T-helper 2 cell treated with Interferon-gamma antibody and Interleukin-4, amounts not matched to agents 5 μg/mL and 100 μg/mL, for 36 hours (primary cell): ENCODE data around the gene ATAD5.

Source experiments
- DNase-seq: peaks from one replicate; pipeline ENCODE4 v3.0.0; 2021; ENCODE audit warnings: low spot score
- H3K27ac Mint-ChIP-seq: one replicate; pipeline ENCODE4 v1.8.0; 2021; ENCODE audit warnings: mild to moderate bottlenecking, mixed read lengths
- H3K27me3 Mint-ChIP-seq: one replicate; pipeline ENCODE4 v1.8.0; 2021; ENCODE audit warnings: low read depth, mixed read lengths
- H3K36me3 Mint-ChIP-seq: one replicate; pipeline ENCODE4 v1.8.0; 2021; ENCODE audit warnings: low read depth, mixed read lengths
- H3K4me1 Mint-ChIP-seq: one replicate; pipeline ENCODE4 v1.8.0; 2021; ENCODE audit warnings: low read depth, mixed read lengths
- H3K4me3 Mint-ChIP-seq: one replicate; pipeline ENCODE4 v1.8.0; 2022; ENCODE audit warnings: mild to moderate bottlenecking, moderate library complexity, mixed read lengths
- H3K9me3 Mint-ChIP-seq: one replicate; pipeline ENCODE4 v1.8.0; 2021; ENCODE audit warnings: mixed read lengths

The ATAD5 gene

GRCh38 chr17:30832438-30833124, 815 bp downstream of the ATAD5 start:
- no peaks in the 10 kb centered on the region for H3K27me3 Mint-ChIP-seq
- no peak for DNase-seq
- H3K9me3 Mint-ChIP-seq = no peaks in the 10 kb centered on the region
- peak overlapping the region; percentile 99 for H3K4me3 Mint-ChIP-seq
- peaks cover 22% of the 10 kb centered on the region for H3K36me3 Mint-ChIP-seq
- H3K27ac Mint-ChIP-seq = peak overlapping the region; percentile 97
- peaks cover 24% of the 10 kb centered on the region for H3K4me1 Mint-ChIP-seq

DNA sequence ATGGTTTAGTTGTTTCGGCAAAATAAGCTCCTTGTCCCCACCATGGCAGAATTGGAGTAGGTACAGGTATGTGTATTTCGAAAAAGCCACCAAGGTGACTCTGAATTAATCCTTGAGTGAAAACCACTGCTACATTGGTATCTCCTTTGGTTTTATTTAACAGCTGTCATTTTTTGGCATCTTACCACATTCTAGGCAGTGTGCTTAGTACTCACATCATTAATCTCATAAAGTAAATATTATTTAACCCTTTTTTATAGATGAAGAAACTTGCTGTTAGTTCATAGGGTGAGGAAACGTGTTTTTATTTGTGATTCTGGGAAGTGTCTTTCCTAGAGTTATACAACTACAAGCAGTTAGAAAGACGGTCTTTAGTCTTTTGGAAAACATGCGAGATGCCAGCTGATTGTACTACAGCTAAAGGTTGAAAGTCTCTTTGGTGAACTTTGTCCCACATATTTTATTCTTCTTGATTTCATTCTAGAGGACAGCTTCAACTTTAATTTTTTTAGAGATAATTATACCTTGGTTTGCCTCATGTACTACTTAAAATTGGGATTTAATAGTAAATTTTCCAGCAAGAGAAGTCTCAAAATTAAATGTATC, 6.5 kb downstream of the ATAD5 start:
- no peak for DNase-seq
- Mint-ChIP-seq H3K9me3 (no peaks in the 10 kb centered on the region), H3K27ac (no peak overlapping the region), H3K4me1 (peaks cover 14% of the 10 kb centered on the region), H3K36me3 (peaks cover 47% of the 10 kb centered on the region), H3K4me3 (no peak overlapping the region), H3K27me3 (no peaks in the 10 kb centered on the region)

- H3K9me3 Mint-ChIP-seq = no peaks in the 10 kb centered on the region
- no peak for DNase-seq
- H3K4me3 Mint-ChIP-seq = no peak overlapping the region
- H3K27ac Mint-ChIP-seq = no peak overlapping the region
- no peaks in the 10 kb centered on the region for H3K27me3 Mint-ChIP-seq
- H3K36me3 Mint-ChIP-seq = peaks cover 42% of the 10 kb centered on the region
- H3K4me1 Mint-ChIP-seq = peaks cover 2% of the 10 kb centered on the region
Measured at GRCh38 chr17:30840771-30841170, 9.0 kb downstream of the ATAD5 start.

DNA sequence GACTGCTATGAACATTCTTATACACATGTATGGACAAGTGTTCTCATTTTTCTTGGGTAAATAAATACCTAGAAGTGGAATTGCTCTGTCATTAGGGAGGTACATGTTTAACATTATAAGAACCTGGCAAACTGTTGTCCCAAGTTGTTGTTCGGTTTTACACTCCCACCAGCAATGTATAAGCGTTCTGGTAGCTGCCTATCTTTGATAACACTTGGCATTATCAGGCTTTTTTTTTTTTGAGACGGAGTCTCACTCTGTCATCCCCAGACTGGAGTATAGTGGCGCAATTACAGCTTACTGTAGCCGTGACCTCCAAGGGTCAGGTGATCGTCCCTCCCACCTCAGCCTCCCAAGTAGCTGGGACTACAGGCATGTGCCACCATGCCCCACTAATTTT, 16.3 kb downstream of the ATAD5 start:
- H3K36me3 Mint-ChIP-seq = peaks cover 27% of the 10 kb centered on the region
- no peaks in the 10 kb centered on the region for H3K9me3 Mint-ChIP-seq
- no peak for DNase-seq
- H3K27ac Mint-ChIP-seq = no peak overlapping the region
- H3K4me1 Mint-ChIP-seq = no peaks in the 10 kb centered on the region
- H3K27me3 Mint-ChIP-seq = no peaks in the 10 kb centered on the region
- H3K4me3 Mint-ChIP-seq = no peak overlapping the region

DNA sequence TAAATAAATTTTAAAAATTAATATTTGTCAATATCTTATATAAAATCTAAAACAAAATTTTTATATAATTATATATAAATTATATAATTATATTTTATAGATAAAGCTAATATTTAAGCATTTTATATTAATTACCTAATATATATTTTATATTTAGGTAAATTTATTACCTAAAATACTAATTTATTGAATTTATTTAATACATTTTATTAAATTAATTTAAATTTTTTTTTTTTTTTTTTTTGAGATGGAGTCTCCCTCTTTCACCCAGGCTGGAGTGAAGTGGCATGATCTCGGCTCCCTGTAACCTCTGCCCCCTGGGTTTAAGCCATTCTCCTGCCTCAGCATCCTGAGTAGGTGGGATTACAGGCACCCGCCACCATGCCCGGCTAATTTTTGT, 22.4 kb downstream of the ATAD5 start:
- no peaks in the 10 kb centered on the region for H3K4me1 Mint-ChIP-seq
- H3K9me3 Mint-ChIP-seq = no peaks in the 10 kb centered on the region
- peaks cover 34% of the 10 kb centered on the region for H3K36me3 Mint-ChIP-seq
- DNase-seq = no peak
- no peak overlapping the region for H3K27ac Mint-ChIP-seq
- H3K27me3 Mint-ChIP-seq = no peaks in the 10 kb centered on the region
- no peak overlapping the region for H3K4me3 Mint-ChIP-seq

- Mint-ChIP-seq H3K4me1 (no peaks in the 10 kb centered on the region), H3K27ac (no peak overlapping the region), H3K27me3 (no peaks in the 10 kb centered on the region), H3K9me3 (no peaks in the 10 kb centered on the region), H3K36me3 (peaks cover 26% of the 10 kb centered on the region), H3K4me3 (no peak overlapping the region)
- DNase-seq = no peak
Measured at GRCh38 chr17:30858556-30859250, 26.9 kb downstream of the ATAD5 start.

- H3K4me1 Mint-ChIP-seq = no peaks in the 10 kb centered on the region
- H3K4me3 Mint-ChIP-seq = no peak overlapping the region
- DNase-seq = no peak
- H3K27ac Mint-ChIP-seq = no peak overlapping the region
- no peaks in the 10 kb centered on the region for H3K9me3 Mint-ChIP-seq
- H3K27me3 Mint-ChIP-seq = no peaks in the 10 kb centered on the region
- peaks cover 33% of the 10 kb centered on the region for H3K36me3 Mint-ChIP-seq
Measured at GRCh38 chr17:30864636-30865035, 32.9 kb downstream of the ATAD5 start.

DNA sequence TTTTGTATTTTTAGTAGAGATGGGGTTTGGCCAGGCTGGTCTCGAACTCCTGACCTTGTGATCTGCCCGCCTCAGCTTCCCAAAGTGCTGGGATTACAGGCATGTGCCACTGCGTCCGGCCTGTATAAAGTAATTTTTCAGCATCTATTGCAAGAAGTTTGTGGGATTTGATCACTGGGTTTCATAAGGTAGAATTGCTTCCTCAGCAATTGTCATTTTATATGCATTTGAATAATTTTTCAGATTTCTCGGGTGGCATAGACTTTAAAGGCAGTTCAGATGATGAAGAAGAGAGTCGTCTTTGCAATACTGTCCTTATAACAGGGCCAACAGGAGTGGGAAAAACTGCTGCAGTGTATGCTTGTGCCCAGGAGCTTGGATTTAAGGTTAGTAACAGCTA, 37.2 kb downstream of the ATAD5 start:
- Mint-ChIP-seq H3K36me3 (peaks cover 43% of the 10 kb centered on the region), H3K4me1 (no peaks in the 10 kb centered on the region)

DNA sequence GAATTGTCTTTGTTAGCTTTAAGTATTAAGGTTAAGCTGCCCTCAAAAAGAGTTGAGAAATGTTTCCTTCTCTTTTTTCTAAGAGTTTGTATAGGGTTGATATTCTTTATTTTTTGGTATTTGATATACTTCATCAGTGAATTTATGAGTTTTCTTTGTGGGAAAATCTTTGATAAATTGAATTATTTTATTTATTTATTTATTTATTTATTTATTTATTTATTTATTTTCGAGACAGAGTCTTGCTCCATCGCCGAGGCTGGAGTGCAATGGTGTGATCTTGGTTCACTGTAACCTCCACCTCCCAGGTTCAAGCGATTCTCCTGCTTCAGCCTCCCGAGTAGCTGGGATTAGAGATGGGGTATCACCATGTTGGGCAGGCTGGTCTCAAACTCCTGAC, 54.4 kb downstream of the ATAD5 start:
- DNase-seq = no peak
- H3K4me3 Mint-ChIP-seq = no peak overlapping the region
- H3K36me3 Mint-ChIP-seq = peaks cover 14% of the 10 kb centered on the region
- no peak overlapping the region for H3K27ac Mint-ChIP-seq
- H3K4me1 Mint-ChIP-seq = no peaks in the 10 kb centered on the region
- H3K27me3 Mint-ChIP-seq = no peaks in the 10 kb centered on the region
- no peaks in the 10 kb centered on the region for H3K9me3 Mint-ChIP-seq

More for the DNA sequence above, 37.2 kb downstream of the ATAD5 start:
- no peak overlapping the region for H3K27ac Mint-ChIP-seq
- no peaks in the 10 kb centered on the region for H3K9me3 Mint-ChIP-seq
- DNase-seq = no peak
- H3K4me3 Mint-ChIP-seq = no peak overlapping the region
- no peaks in the 10 kb centered on the region for H3K27me3 Mint-ChIP-seq

DNA sequence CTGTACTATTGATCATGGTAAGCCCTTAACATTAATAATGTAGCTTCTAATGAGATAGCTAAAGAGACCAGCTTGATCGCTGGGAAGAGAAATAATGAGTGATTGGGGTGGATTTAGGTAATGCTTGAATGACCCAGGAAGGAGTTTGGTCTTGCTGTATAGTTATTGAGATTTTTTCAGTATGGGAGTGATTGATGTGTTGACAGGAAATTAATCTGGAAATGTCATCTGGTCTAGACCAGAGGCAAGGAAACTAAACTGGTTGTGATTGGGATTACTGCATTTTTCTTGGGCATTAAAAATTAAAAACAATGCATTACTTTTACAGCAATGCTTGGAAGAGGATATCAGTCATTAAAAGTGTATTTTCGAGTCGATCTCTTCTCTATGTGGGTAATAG, 62.5 kb downstream of the ATAD5 start:
- no peaks in the 10 kb centered on the region for H3K27me3 Mint-ChIP-seq

DNA sequence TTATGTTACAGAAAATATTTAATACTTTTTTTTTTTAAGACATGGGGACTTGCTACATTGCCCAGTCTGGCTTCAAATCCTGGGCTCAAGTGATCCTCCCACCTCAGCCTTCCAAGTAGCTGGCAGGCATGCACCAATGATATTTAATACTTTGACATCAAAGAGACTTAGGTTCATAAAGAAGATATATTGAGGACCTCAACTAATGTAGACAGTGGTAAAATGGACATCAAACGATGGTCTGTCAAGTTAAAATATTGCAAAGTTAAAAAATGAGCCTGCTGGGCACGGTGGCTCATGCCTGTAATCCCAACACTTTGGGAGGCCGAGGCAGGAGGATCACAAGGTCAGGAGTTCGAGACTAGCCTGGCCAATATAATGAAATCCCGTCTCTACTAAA, 65.5 kb downstream of the ATAD5 start:
- Mint-ChIP-seq H3K27me3 (no peaks in the 10 kb centered on the region), H3K4me3 (no peak overlapping the region), H3K9me3 (no peaks in the 10 kb centered on the region), H3K27ac (no peak overlapping the region), H3K4me1 (peaks cover 6% of the 10 kb centered on the region), H3K36me3 (peaks cover 28% of the 10 kb centered on the region)
- no peak for DNase-seq

More for the DNA sequence above, 62.5 kb downstream of the ATAD5 start:
- Mint-ChIP-seq H3K4me3 (no peak overlapping the region), H3K36me3 (peaks cover 25% of the 10 kb centered on the region), H3K9me3 (no peaks in the 10 kb centered on the region), H3K4me1 (no peaks in the 10 kb centered on the region), H3K27ac (no peak overlapping the region)
- DNase-seq = no peak

GRCh38 chr17:30905742-30906100, 74.0 kb downstream of the ATAD5 start:
- H3K4me3 Mint-ChIP-seq = peak overlapping the region; percentile 99
- DNase-seq = peak; percentile 32

GRCh38 chr17:30906101-30906911, 74.5 kb downstream of the ATAD5 start, which contains the start of gene TEFM:
Gene TEFM, minus strand, starts transcription at chr17:30906238. Its CDS starts 40 bp downstream, at chr17:30906198.
- Mint-ChIP-seq H3K36me3 (peaks cover 18% of the 10 kb centered on the region), H3K4me1 (peaks cover 30% of the 10 kb centered on the region), H3K27ac (peak within 1 kb of the TSS; percentile 88), H3K9me3 (no peaks in the 10 kb centered on the region), H3K27me3 (no peaks in the 10 kb centered on the region), H3K4me3 (peak within 1 kb of the TSS; percentile 99)
- DNase-seq = peak; percentile 89

More at GRCh38 chr17:30905742-30906100, 74.0 kb downstream of the ATAD5 start:
- Mint-ChIP-seq H3K27ac (peak overlapping the region; percentile 88), H3K9me3 (no peaks in the 10 kb centered on the region), H3K4me1 (peaks cover 30% of the 10 kb centered on the region), H3K36me3 (peaks cover 21% of the 10 kb centered on the region), H3K27me3 (no peaks in the 10 kb centered on the region)
